ENCODE results near the gene MME. TPM values are rescaled to one million over a fixed set of nuclear protein-coding genes. Genes with fewer than 3 reads are reported as not detected.

The MME gene
- total and polyA plus RNA-seq, 5 donors from 2014 or later = 0.41 to 0.71 TPM; not detected in 3

- Mint-ChIP-seq H3K27ac (no peak overlapping the region), H3K9me3 (peaks cover 0 to 11% (median 2%) of the 10 kb centered on the region in 7 donors), H3K4me3 (no peak overlapping the region), H3K36me3 (no peaks in the 10 kb centered on the region), H3K27me3 (no peaks in the 10 kb centered on the region), H3K4me1 (no peaks in the 10 kb centered on the region)
- Histone ChIP-seq H3K27me3 (ENCODE audit: control insufficient read depth, insufficient read depth, low read length) (no peaks in the 10 kb centered on the region), H3K27ac (ENCODE audit: insufficient read depth, low read length, poor library complexity, severe bottlenecking) (no peak overlapping the region), H3K4me3 (ENCODE audit: low read depth, low read length) (no peak overlapping the region), H3K4me1 (ENCODE audit: control insufficient read depth, insufficient read depth, low read length, poor library complexity, severe bottlenecking) (no peaks in the 10 kb centered on the region), H3K36me3 (ENCODE audit: control insufficient read depth, insufficient read depth, low read length) (no peaks in the 10 kb centered on the region), H3K9me3 (ENCODE audit: control insufficient read depth in 2 of 2, low read length in 2 of 2) (peaks cover 3 to 4% of the 10 kb centered on the region in 2 experiments)
- DNase-seq (no peak), ATAC-seq (ENCODE audit: low read depth in 2 of 2) (no peak)
Measured at GRCh38 chr3:155138677-155139076, 58.6 kb downstream of the MME start.

GRCh38 chr3:155147588-155147987, 67.5 kb downstream of the MME start:
- DNase-seq = no peak
- no peak overlapping the region for H3K4me3 ChIP-seq (ENCODE audit: low read depth, low read length)
- no peaks in the 10 kb centered on the region for H3K36me3 Mint-ChIP-seq
- ATAC-seq (ENCODE audit: low read depth in 2 of 2) = no peak
- H3K4me3 Mint-ChIP-seq = no peak overlapping the region
- no peak overlapping the region for H3K27ac Mint-ChIP-seq
- no peaks in the 10 kb centered on the region for H3K27me3 Mint-ChIP-seq
- H3K27me3 ChIP-seq (ENCODE audit: control insufficient read depth, insufficient read depth, low read length) = no peaks in the 10 kb centered on the region
- peaks cover 0 to 8% (median 4%) of the 10 kb centered on the region in 7 donors for H3K9me3 Mint-ChIP-seq
- no peaks in the 10 kb centered on the region for H3K4me1 ChIP-seq (ENCODE audit: control insufficient read depth, insufficient read depth, low read length, poor library complexity, severe bottlenecking)
- H3K9me3 ChIP-seq (ENCODE audit: control insufficient read depth in 2 of 2, low read length in 2 of 2) = no peaks in the 10 kb centered on the region
- H3K27ac ChIP-seq (ENCODE audit: insufficient read depth, low read length, poor library complexity, severe bottlenecking) = no peak overlapping the region
- H3K36me3 ChIP-seq (ENCODE audit: control insufficient read depth, insufficient read depth, low read length) = no peaks in the 10 kb centered on the region
- H3K4me1 Mint-ChIP-seq = no peaks in the 10 kb centered on the region

GRCh38 chr3:155149494-155149893, 69.4 kb downstream of the MME start:
- H3K4me3 Mint-ChIP-seq = no peak overlapping the region
- H3K27me3 ChIP-seq (ENCODE audit: control insufficient read depth, insufficient read depth, low read length) = no peaks in the 10 kb centered on the region
- no peak overlapping the region for H3K27ac Mint-ChIP-seq
- no peak for ATAC-seq (ENCODE audit: low read depth in 2 of 2)
- H3K4me1 ChIP-seq (ENCODE audit: control insufficient read depth, insufficient read depth, low read length, poor library complexity, severe bottlenecking) = no peaks in the 10 kb centered on the region
- H3K9me3 Mint-ChIP-seq = peaks cover 0 to 8% (median 4%) of the 10 kb centered on the region in 7 donors
- no peak for DNase-seq
- no peaks in the 10 kb centered on the region for H3K36me3 ChIP-seq (ENCODE audit: control insufficient read depth, insufficient read depth, low read length)
- peaks cover 0 to 6% (median 0%) of the 10 kb centered on the region in 4 donors for H3K4me1 Mint-ChIP-seq
- no peak overlapping the region for H3K27ac ChIP-seq (ENCODE audit: insufficient read depth, low read length, poor library complexity, severe bottlenecking)
- H3K27me3 Mint-ChIP-seq = no peaks in the 10 kb centered on the region
- no peaks in the 10 kb centered on the region for H3K9me3 ChIP-seq (ENCODE audit: control insufficient read depth in 2 of 2, low read length in 2 of 2)
- no peak overlapping the region for H3K4me3 ChIP-seq (ENCODE audit: low read depth, low read length)
- no peaks in the 10 kb centered on the region for H3K36me3 Mint-ChIP-seq

- no peaks in the 10 kb centered on the region for H3K27me3 Mint-ChIP-seq
- no peak for DNase-seq
- no peaks in the 10 kb centered on the region for H3K9me3 ChIP-seq (ENCODE audit: control insufficient read depth in 2 of 2, low read length in 2 of 2)
- H3K36me3 ChIP-seq (ENCODE audit: control insufficient read depth, insufficient read depth, low read length) = no peaks in the 10 kb centered on the region
- no peak overlapping the region for H3K27ac Mint-ChIP-seq
- no peak overlapping the region for H3K4me3 ChIP-seq (ENCODE audit: low read depth, low read length)
- no peaks in the 10 kb centered on the region for H3K4me1 ChIP-seq (ENCODE audit: control insufficient read depth, insufficient read depth, low read length, poor library complexity, severe bottlenecking)
- peaks cover 0 to 7% (median 1%) of the 10 kb centered on the region in 7 donors for H3K9me3 Mint-ChIP-seq
- no peaks in the 10 kb centered on the region for H3K27me3 ChIP-seq (ENCODE audit: control insufficient read depth, insufficient read depth, low read length)
- no peaks in the 10 kb centered on the region for H3K36me3 Mint-ChIP-seq
- ATAC-seq (ENCODE audit: low read depth in 2 of 2) = no peak
- H3K27ac ChIP-seq (ENCODE audit: insufficient read depth, low read length, poor library complexity, severe bottlenecking) = no peak overlapping the region
- peaks cover 0 to 11% (median 0%) of the 10 kb centered on the region in 4 donors for H3K4me1 Mint-ChIP-seq
- H3K4me3 Mint-ChIP-seq = peak overlapping the region in 2 of 4 donors; percentile 42 to 60
Measured at GRCh38 chr3:155153242-155154186, 73.4 kb downstream of the MME start.

- Histone ChIP-seq H3K27ac (ENCODE audit: insufficient read depth, low read length, poor library complexity, severe bottlenecking) (no peak overlapping the region), H3K4me3 (ENCODE audit: low read depth, low read length) (no peak overlapping the region), H3K27me3 (ENCODE audit: control insufficient read depth, insufficient read depth, low read length) (no peaks in the 10 kb centered on the region), H3K9me3 (ENCODE audit: control insufficient read depth in 2 of 2, low read length in 2 of 2) (no peaks in the 10 kb centered on the region), H3K4me1 (ENCODE audit: control insufficient read depth, insufficient read depth, low read length, poor library complexity, severe bottlenecking) (no peaks in the 10 kb centered on the region), H3K36me3 (ENCODE audit: control insufficient read depth, insufficient read depth, low read length) (no peaks in the 10 kb centered on the region)
- no peaks in the 10 kb centered on the region for H3K36me3 Mint-ChIP-seq
- no peaks in the 10 kb centered on the region for H3K27me3 Mint-ChIP-seq
- DNase-seq (no peak), ATAC-seq (ENCODE audit: low read depth in 2 of 2) (no peak)
- peaks cover 0 to 8% (median 1%) of the 10 kb centered on the region in 7 donors for H3K9me3 Mint-ChIP-seq
- no peak overlapping the region for H3K27ac Mint-ChIP-seq
- peak overlapping the region in 2 of 4 donors; percentile 26 to 60 for H3K4me3 Mint-ChIP-seq
- H3K4me1 Mint-ChIP-seq = peaks cover 0 to 13% (median 0%) of the 10 kb centered on the region in 4 donors
Measured at GRCh38 chr3:155154255-155154654, 74.1 kb downstream of the MME start.

GRCh38 chr3:155158346-155159037, 78.4 kb downstream of the MME start:
- H3K9me3 ChIP-seq (ENCODE audit: control insufficient read depth in 2 of 2, low read length in 2 of 2) = no peaks in the 10 kb centered on the region
- H3K4me1 ChIP-seq (ENCODE audit: control insufficient read depth, insufficient read depth, low read length, poor library complexity, severe bottlenecking) = no peaks in the 10 kb centered on the region
- ATAC-seq (ENCODE audit: low read depth in 2 of 2) (no peak), DNase-seq (no peak)
- Mint-ChIP-seq H3K4me1 (peaks cover 0 to 15% (median 0%) of the 10 kb centered on the region in 4 donors), H3K27me3 (no peaks in the 10 kb centered on the region), H3K9me3 (peaks cover 0 to 7% (median 0%) of the 10 kb centered on the region in 7 donors), H3K4me3 (no peak overlapping the region), H3K27ac (no peak overlapping the region), H3K36me3 (no peaks in the 10 kb centered on the region)
- no peak overlapping the region for H3K4me3 ChIP-seq (ENCODE audit: low read depth, low read length)
- no peak overlapping the region for H3K27ac ChIP-seq (ENCODE audit: insufficient read depth, low read length, poor library complexity, severe bottlenecking)
- H3K27me3 ChIP-seq (ENCODE audit: control insufficient read depth, insufficient read depth, low read length) = no peaks in the 10 kb centered on the region
- no peaks in the 10 kb centered on the region for H3K36me3 ChIP-seq (ENCODE audit: control insufficient read depth, insufficient read depth, low read length)

- H3K27me3 ChIP-seq (ENCODE audit: control insufficient read depth, insufficient read depth, low read length) = no peaks in the 10 kb centered on the region
- no peak for ATAC-seq (ENCODE audit: low read depth in 2 of 2)
- Mint-ChIP-seq H3K27ac (no peak overlapping the region), H3K27me3 (no peaks in the 10 kb centered on the region), H3K4me3 (no peak overlapping the region), H3K36me3 (no peaks in the 10 kb centered on the region), H3K9me3 (peaks cover 0 to 7% (median 0%) of the 10 kb centered on the region in 7 donors), H3K4me1 (peaks cover 0 to 12% (median 0%) of the 10 kb centered on the region in 4 donors)
- no peak overlapping the region for H3K4me3 ChIP-seq (ENCODE audit: low read depth, low read length)
- no peaks in the 10 kb centered on the region for H3K9me3 ChIP-seq (ENCODE audit: control insufficient read depth in 2 of 2, low read length in 2 of 2)
- DNase-seq = no peak
- H3K36me3 ChIP-seq (ENCODE audit: control insufficient read depth, insufficient read depth, low read length) = no peaks in the 10 kb centered on the region
- no peak overlapping the region for H3K27ac ChIP-seq (ENCODE audit: insufficient read depth, low read length, poor library complexity, severe bottlenecking)
- no peaks in the 10 kb centered on the region for H3K4me1 ChIP-seq (ENCODE audit: control insufficient read depth, insufficient read depth, low read length, poor library complexity, severe bottlenecking)
Measured at GRCh38 chr3:155159301-155159700, 79.2 kb downstream of the MME start.

All from CD4-positive, CD25-positive, alpha-beta regulatory T cell (primary cell).